BE2C (cell line): ENCODE data around the gene ASH1L.
"Not testable (repeated sequence)": the region's sequence is repeated elsewhere in the genome, so short reads cannot be mapped to it uniquely, and the experiment has no call there.

Experiments used
- DNase-seq: peaks from one replicate; pipeline ENCODE4 v3.0.0-alpha.2; 2020
- H3K27me3 ChIP-seq: fragments of 250-450 bp; sonication (Bioruptor Pico); 2 replicates; pipeline ENCODE4 v1.5.1; 2020; ENCODE audit warnings: mild to moderate bottlenecking
- H3K36me3 ChIP-seq: fragments of 250-450 bp; sonication (Bioruptor Pico); 2 replicates; pipeline ENCODE4 v1.5.1; 2020; ENCODE audit warnings: mild to moderate bottlenecking
- H3K4me1 ChIP-seq: fragments of 250-450 bp; sonication (Bioruptor Pico); 2 replicates; pipeline ENCODE4 v1.5.1; 2020
- H3K4me3 ChIP-seq: 2 replicates; pipeline ENCODE4 v1.5.1; 2011; ENCODE audit warnings: low read depth, low read length
- H3K9me3 ChIP-seq: fragments of 250-450 bp; sonication (Bioruptor Pico); 2 replicates; pipeline ENCODE4 v1.5.1; 2020
- TF ChIP-seq, protein P1 (sequence below): IDR thresholded peaks from 2 replicates; pipeline ENCODE4 v1.5.1; 2012; ENCODE audit warnings: mild to moderate bottlenecking, low read depth, low read length

ASH1L gene

DNA sequence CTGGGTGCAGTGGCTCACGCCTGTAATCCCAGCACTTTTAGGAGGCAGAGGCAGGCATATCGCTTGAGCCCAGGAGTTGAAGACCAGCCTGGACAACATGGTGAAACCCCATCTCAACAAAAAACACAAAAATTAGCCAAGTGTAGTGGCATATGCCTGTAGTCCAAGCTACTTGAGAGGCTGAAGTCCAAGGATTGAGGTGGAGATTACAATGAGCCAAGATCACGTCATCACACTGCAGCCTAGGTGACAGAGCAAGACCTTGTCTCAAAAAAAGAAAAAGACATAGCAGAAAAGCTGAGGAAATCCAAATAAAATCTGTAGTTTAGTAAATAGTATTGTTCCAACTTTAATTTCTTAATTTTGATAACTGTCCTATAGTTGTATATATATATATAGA is 11.5 kb upstream of the ASH1L start:
- DNase-seq, result no peak
- Histone ChIP-seq H3K9me3 (no peaks in the 10 kb centered on the region), H3K4me3 (no peak overlapping the region), H3K27me3 (no peaks in the 10 kb centered on the region), H3K4me1 (no peaks in the 10 kb centered on the region), H3K36me3 (peaks cover 10% of the 10 kb centered on the region)
- TF ChIP-seq, protein P1, sequence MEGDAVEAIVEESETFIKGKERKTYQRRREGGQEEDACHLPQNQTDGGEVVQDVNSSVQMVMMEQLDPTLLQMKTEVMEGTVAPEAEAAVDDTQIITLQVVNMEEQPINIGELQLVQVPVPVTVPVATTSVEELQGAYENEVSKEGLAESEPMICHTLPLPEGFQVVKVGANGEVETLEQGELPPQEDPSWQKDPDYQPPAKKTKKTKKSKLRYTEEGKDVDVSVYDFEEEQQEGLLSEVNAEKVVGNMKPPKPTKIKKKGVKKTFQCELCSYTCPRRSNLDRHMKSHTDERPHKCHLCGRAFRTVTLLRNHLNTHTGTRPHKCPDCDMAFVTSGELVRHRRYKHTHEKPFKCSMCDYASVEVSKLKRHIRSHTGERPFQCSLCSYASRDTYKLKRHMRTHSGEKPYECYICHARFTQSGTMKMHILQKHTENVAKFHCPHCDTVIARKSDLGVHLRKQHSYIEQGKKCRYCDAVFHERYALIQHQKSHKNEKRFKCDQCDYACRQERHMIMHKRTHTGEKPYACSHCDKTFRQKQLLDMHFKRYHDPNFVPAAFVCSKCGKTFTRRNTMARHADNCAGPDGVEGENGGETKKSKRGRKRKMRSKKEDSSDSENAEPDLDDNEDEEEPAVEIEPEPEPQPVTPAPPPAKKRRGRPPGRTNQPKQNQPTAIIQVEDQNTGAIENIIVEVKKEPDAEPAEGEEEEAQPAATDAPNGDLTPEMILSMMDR, result no peak

DNA sequence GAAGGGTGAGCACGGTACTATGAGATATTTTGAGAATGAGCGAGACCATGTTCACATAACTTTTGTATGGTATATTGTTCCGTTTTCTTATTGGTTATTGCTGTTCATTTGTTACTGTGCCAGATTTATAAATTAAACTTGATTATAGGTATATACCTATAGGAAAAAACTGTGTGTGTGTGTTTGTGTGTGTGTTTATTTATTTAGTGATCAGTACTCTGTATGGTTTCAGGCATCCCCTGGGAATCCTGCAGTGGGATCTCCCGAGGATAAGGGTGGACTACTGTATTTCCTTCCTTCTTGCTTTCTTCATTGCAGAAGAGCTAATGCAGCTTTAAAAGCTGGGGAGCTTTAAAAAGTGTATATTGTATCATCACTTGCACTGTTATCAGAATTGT is 8.0 kb upstream of the ASH1L start:
- Histone ChIP-seq H3K36me3 (peaks cover 24% of the 10 kb centered on the region), H3K4me3 (no peak overlapping the region), H3K9me3 (no peaks in the 10 kb centered on the region), H3K27me3 (no peaks in the 10 kb centered on the region), H3K4me1 (no peaks in the 10 kb centered on the region)
- TF ChIP-seq, protein P1, result no peak
- no peak for DNase-seq

DNA sequence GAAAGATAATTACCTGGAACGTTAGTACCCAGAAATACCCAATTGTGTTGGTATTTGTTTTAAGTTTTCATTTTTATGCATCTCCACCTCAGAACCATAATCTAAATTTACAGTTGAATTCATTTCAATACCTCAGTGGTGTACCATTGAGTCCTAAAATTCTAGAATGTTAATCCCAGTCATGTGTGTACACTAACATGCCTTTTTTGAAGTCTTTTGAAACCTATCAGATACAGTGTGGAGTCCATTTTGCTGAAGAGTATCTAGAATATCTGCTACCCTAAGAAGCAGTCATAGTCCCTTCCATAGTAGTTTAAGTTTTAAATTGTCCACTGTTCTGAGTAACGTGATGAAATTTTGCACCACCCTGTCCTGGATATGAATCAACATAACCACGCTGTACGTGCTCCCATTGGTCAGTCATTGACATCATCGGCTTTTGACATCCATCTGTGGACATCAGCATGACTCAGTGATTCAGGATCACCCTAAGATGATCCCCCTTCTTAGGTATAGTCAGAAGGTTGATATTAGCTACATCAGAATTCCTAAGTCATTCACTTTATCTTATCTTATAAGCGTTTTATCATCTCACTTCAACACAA is 7.5 kb upstream of the ASH1L start:
- H3K9me3 ChIP-seq, result no peaks in the 10 kb centered on the region
- no peak overlapping the region for H3K4me3 ChIP-seq
- DNase-seq, result no peak
- no peaks in the 10 kb centered on the region for H3K4me1 ChIP-seq
- TF ChIP-seq, protein P1, result no peak
- peaks cover 26% of the 10 kb centered on the region for H3K36me3 ChIP-seq
- no peaks in the 10 kb centered on the region for H3K27me3 ChIP-seq

DNA sequence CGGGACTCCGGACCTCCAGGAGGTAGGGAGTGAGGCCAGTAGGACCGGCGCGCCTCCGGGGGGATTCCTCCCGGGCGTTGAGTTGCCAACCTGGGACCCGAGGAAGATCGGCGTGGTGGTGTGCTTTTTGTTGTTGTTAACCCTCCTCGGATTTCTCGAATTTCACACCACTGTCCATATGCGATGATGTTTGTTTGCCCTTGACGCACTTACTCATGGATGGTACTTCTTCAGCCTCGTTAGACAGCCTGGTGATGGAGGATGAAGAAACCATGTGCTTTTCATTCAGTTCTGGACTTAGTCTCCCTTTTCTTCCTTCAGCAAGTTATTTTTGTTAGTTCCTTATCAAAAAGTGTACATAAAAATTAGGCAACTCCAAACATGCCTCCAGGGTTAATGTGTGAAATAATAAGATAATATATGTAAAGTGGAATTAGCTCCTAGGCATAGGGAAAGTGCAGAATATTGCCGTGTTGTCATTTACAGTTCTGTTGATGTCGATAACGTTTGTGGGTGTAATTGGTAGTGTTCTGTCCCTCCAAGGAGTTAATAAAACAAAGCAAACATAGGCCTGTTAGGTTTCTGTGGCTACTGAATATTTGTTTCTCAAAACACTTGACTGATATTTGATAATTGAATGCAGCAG is 897 bp upstream of the ASH1L start:
- not testable (repeated sequence) for H3K27me3 ChIP-seq, H3K4me1 ChIP-seq, H3K9me3 ChIP-seq, DNase-seq
- peak overlapping the region; percentile 72 for H3K4me3 ChIP-seq
- H3K36me3 ChIP-seq, result peaks cover 19% of the 10 kb centered on the region

DNA sequence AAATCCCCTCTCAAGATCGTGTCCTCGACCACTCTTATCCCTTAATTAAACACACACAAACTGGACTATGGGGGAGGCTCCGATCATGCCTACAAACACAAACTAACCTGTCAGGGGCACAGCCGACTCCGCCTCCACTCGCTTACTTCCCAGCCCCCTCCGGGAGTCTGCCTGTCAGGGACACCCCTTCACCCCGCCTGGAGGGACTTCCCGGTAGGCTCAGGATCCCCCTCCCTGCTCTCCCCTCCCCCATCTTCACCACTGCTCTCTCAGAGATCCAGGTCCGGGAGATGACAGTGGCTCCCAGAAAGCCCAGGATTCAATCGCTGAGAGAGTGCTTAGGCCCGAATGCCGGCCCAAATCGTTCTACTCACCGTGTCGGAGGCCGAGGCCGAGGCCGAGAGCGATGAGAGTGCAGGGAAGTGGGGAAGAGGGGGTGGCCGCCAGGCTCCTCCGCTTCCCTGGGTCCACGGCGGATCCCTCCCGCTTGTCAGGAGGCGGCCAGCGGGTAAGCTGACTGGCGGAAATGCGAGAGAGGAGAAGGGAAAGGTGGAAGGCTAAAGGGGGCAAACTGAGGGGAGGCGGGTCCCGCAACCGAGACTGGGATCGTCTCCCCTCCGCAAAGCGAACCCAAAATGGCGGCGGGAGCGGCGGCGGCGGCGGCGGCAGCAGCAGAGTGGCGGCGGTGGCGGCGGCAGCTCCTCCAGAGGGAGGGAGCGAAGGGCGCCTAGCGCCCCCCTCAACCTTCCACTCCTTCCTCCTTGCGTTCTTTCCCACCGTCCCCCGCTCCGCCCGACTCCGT is 623 bp downstream of the ASH1L start:
- H3K4me1 ChIP-seq, H3K27me3 ChIP-seq, H3K9me3 ChIP-seq: not testable (repeated sequence)
- DNase-seq, result peak; percentile 73
- peak overlapping the region; percentile 72 for H3K4me3 ChIP-seq
- H3K36me3 ChIP-seq, result peaks cover 16% of the 10 kb centered on the region

DNA sequence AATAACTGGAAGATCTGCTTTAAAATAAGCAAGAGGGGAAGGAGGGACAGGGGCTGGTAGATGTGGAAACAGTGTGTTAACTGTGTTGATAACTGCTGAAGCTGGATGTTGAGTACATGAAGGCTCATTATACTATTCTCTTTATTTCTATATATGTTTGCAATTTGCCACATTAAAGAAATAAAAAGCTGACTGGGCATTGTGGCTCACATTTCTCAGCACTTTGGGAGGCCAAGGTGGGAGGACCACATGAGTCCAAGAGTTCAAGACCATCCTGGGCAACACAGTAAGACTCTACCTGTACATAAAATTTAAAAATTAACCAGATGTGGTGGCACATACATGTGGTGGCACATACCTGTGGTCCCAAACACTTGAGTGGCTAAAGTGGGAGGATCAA is 6.7 kb downstream of the ASH1L start:
- TF ChIP-seq, protein P1, result no peak
- Histone ChIP-seq H3K4me3 (no peak overlapping the region), H3K36me3 (no peaks in the 10 kb centered on the region), H3K9me3 (no peaks in the 10 kb centered on the region), H3K4me1 (no peaks in the 10 kb centered on the region), H3K27me3 (no peaks in the 10 kb centered on the region)
- no peak for DNase-seq

DNA sequence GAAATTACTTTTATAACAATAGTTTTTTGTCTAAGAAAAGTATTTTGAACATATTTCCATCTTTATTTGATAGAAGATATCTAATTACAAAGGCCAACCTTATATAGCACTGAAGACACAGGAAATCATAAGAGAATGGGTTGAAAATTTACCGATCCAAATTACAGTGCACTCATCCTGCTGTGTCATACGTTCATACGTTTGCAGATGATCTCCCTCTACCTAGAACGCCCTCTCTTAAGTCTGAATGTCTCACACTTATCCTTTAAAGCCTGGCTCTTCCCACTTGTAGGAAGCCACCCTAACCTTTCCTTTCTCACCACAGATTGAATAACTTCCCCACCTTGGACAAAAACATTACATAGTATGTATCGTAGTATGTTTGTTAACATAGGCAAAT is 9.3 kb downstream of the ASH1L start:
- Histone ChIP-seq H3K4me3 (no peak overlapping the region), H3K36me3 (peaks cover 4% of the 10 kb centered on the region; the same call in 1 of the 2 replicates), H3K27me3 (no peaks in the 10 kb centered on the region), H3K9me3 (no peaks in the 10 kb centered on the region), H3K4me1 (no peaks in the 10 kb centered on the region)
- TF ChIP-seq, protein P1, result no peak
- no peak for DNase-seq
